ENCODE measurements around the gene SAMD4B. TPM values are rescaled to one million over a fixed set of nuclear protein-coding genes. Genes with fewer than 3 reads are reported as not detected.

SAMD4B gene
- total and polyA plus RNA-seq, 10 of the 15 experiments (the other 5 are each of a cell fraction or from before 2014, with no cell fraction given): 2.4 to 43.3 (median 23.9) TPM

GRCh38 chr19:39401549-39402345 is 59.5 kb downstream of the SAMD4B start (continued):
- TF ChIP-seq BHLHE40 (IDR thresholded peaks at IDR 0.05; ENCODE audit: borderline replicate concordance in 1 of 2, low read depth in 2 of 2, low read length in 1 of 2): peak; percentile 95 to 98
- TF ChIP-seq TCF3 (IDR thresholded peaks at IDR 0.05; ENCODE audit: borderline replicate concordance, insufficient read depth, low read depth, low read length): peak; percentile 55; the same call in 1 of the 2 replicates
- no peak for TF ChIP-seq HCFC1 (IDR thresholded peaks at IDR 0.05; ENCODE audit: low read length)
- TF ChIP-seq SMARCA5 (IDR thresholded peaks at IDR 0.05): peak; percentile 94
- TF ChIP-seq ATF7 (IDR thresholded peaks at IDR 0.05; ENCODE audit: low read depth): peak; percentile 92
- no peak for TF ChIP-seq NKRF (conservative IDR thresholded peaks at IDR 0.05)
- TF ChIP-seq ETV6 (conservative IDR thresholded peaks at IDR 0.05 in 1 of 2, IDR thresholded peaks at IDR 0.05 in 1 of 2; ENCODE audit: borderline replicate concordance in 1 of 2, low read depth in 1 of 2): no peak; a peak in 1 of 4 replicates
- TF ChIP-seq USF2 (IDR thresholded peaks at IDR 0.05; ENCODE audit: borderline replicate concordance, low read depth, low read length): no peak; the same call in 1 of the 2 replicates
- TF ChIP-seq SIX5 (IDR thresholded peaks at IDR 0.05; ENCODE audit: low read depth, low read length, severe bottlenecking): no peak
- TF ChIP-seq RUNX3 (IDR thresholded peaks at IDR 0.05; ENCODE audit: low read length): no peak
- TF ChIP-seq MYB (IDR thresholded peaks at IDR 0.05; ENCODE audit: borderline replicate concordance, low read depth, low read length): 0 out of 2 replicates have a peak, but pooled peaks have one; percentile 48
- no peak for TF ChIP-seq NFXL1 (IDR thresholded peaks at IDR 0.05; ENCODE audit: borderline replicate concordance)
- TF ChIP-seq SRF (IDR thresholded peaks at IDR 0.05; ENCODE audit: low read depth in 2 of 2, low read length in 2 of 2): no peak
- TF ChIP-seq WRNIP1 (IDR thresholded peaks at IDR 0.05; ENCODE audit: borderline replicate concordance, low read depth, low read length): no peak
- TF ChIP-seq PAX5 (IDR thresholded peaks at IDR 0.05; ENCODE audit: borderline replicate concordance, low read depth, low read length): peak; percentile 33
- 0 out of 2 replicates have a peak, but pooled peaks have one; percentile 8 for TF ChIP-seq JUND (IDR thresholded peaks at IDR 0.05; ENCODE audit: low read depth, low read length)
- TF ChIP-seq MAX (IDR thresholded peaks at IDR 0.05; ENCODE audit: low read depth, low read length): peak; percentile 80
- peak; percentile 65 for TF ChIP-seq E2F8 (IDR thresholded peaks at IDR 0.05; ENCODE audit: low read depth, partially characterized antibody)
- TF ChIP-seq RB1 (IDR thresholded peaks at IDR 0.05; ENCODE audit: borderline replicate concordance): no peak
- peak; percentile 74; the same call in 1 of the 2 replicates for TF ChIP-seq ZBED1 (IDR thresholded peaks at IDR 0.05; ENCODE audit: borderline replicate concordance)
- no peak for TF ChIP-seq SUPT20H (IDR thresholded peaks at IDR 0.05; ENCODE audit: borderline replicate concordance, control insufficient read depth, low read depth, low read length)
- TF ChIP-seq BACH1 (IDR thresholded peaks at IDR 0.05; ENCODE audit: borderline replicate concordance): peak; percentile 79
- 0 out of 2 replicates have a peak, but pooled peaks have one; percentile 21 for TF ChIP-seq HDAC2 (IDR thresholded peaks at IDR 0.05)
- no peak; the same call in 1 of the 2 replicates for TF ChIP-seq DPF2 (IDR thresholded peaks at IDR 0.05)
- no peak for TF ChIP-seq PML (IDR thresholded peaks at IDR 0.05; ENCODE audit: low read length)
